GM12878 (cell line): ENCODE data around the gene TMC4. TPM values are rescaled to one million over a fixed set of nuclear protein-coding genes. Genes with fewer than 3 reads are reported as not detected.

Experiments used
- ATAC-seq: fragments of 200-7000 bp; cut with Tn5 transposase; 3 replicates; pipeline ENCODE4 v1.9.1; 2020; ENCODE audit warnings: mild to moderate bottlenecking, moderate library complexity
- BruUV-seq: library from RNA; stranded (reverse); fragments of 400-500 nt; replicated peaks from 2 replicates; lab custom pipeline; 2021; lab: Mats Ljungman, UMichigan
- CTCF ChIA-PET: fragments of 300-600 bp; sonication (Branson Sonifier 250); formaldehyde crosslinking; extraction: SDS; loops from one replicate; lab custom pipeline; 2021; ENCODE audit warnings: inconsistent platforms; lab: Yijun Ruan, JAX
- POLR2A ChIA-PET: fragments of 350-600 bp; formaldehyde crosslinking; extraction: SDS; loops from one replicate; lab custom pipeline; 2021; ENCODE audit warnings: inconsistent platforms; lab: Charles Lee
- RAD21 ChIA-PET: fragments of 300-600 bp; sonication (Branson Sonifier 250); formaldehyde crosslinking; loops from one replicate; lab custom pipeline; 2023; ENCODE audit warnings: antibody characterized with exemption; ENCODE audit not compliant: unreplicated experiment; lab: Charles Lee
- SMC1A ChIA-PET: fragments of 300-600 bp; sonication (Branson Sonifier 250); formaldehyde crosslinking; loops from one replicate; lab custom pipeline; 2023; ENCODE audit not compliant: unreplicated experiment, uncharacterized antibody; lab: Charles Lee
- DNase-seq: peaks from one replicate; pipeline ENCODE4 v3.0.0-alpha.2; 2011; ENCODE audit warnings: low read depth, low spot score
- FAIRE-seq: peaks from 3 replicates; lab custom pipeline; 2011; peaks lifted over from hg19 to GRCh38; lab: Jason Lieb, UNC
- H2AFZ ChIP-seq: 2 replicates; pipeline ENCODE4 v1.6.0; 2011; ENCODE audit warnings: low read depth, low read length, control low read depth; ENCODE audit not compliant: control insufficient read depth
- H3K27ac ChIP-seq: 2 replicates; pipeline ENCODE4 v1.5.1; 2011; ENCODE audit warnings: control low read depth; ENCODE audit not compliant: control insufficient read depth, insufficient read depth
- H3K27me3 ChIP-seq, 2 experiments: replicated peaks in 1 of 2; 2 replicates each; pipeline versions ENCODE4 v1.6.0 to v1.6.1; 2011; ENCODE audit warnings: low read length in 1 of 2; ENCODE audit not compliant: control insufficient read depth in 2 of 2, insufficient read depth in 2 of 2
- H3K36me3 ChIP-seq, 2 experiments: 2 replicates each; pipeline ENCODE4 v1.5.1; 2011; ENCODE audit warnings: low read length in 1 of 2; ENCODE audit not compliant: control insufficient read depth in 2 of 2, insufficient read depth in 2 of 2
- H3K4me1 ChIP-seq: 2 replicates; pipeline ENCODE4 v1.6.1; 2011; ENCODE audit warnings: mild to moderate bottlenecking, low read length, moderate library complexity, mixed read lengths; ENCODE audit not compliant: control insufficient read depth, insufficient read depth
- H3K4me2 ChIP-seq: 2 replicates; pipeline ENCODE4 v1.6.0; 2011; ENCODE audit warnings: control low read depth; ENCODE audit not compliant: control insufficient read depth, insufficient read depth
- H3K4me3 ChIP-seq: fragments of 200-600 bp; sonication (generic); 2 replicates; pipeline ENCODE4 v1.5.1; 2016
- H3K79me2 ChIP-seq: 2 replicates; pipeline ENCODE4 v1.6.0; 2011; ENCODE audit warnings: low read length; ENCODE audit not compliant: control insufficient read depth, insufficient read depth
- H3K9ac ChIP-seq: 2 replicates; pipeline ENCODE4 v1.8.0; 2011; ENCODE audit warnings: low read length, control low read depth, mixed read lengths; ENCODE audit not compliant: control insufficient read depth, insufficient read depth
- H3K9me3 ChIP-seq: replicated peaks from 3 replicates; pipeline ENCODE4 v1.5.1; 2011; ENCODE audit warnings: mild to moderate bottlenecking, low read length; ENCODE audit not compliant: control insufficient read depth, insufficient read depth
- H4K20me1 ChIP-seq: 2 replicates; pipeline ENCODE4 v1.6.0; 2011; ENCODE audit not compliant: control insufficient read depth, insufficient read depth
- ELK1 ChIP-seq: IDR thresholded peaks from 2 replicates; pipeline ENCODE4 v1.6.1; 2012; ENCODE audit warnings: low read depth, low read length, improper control_type of control experiment
- MXI1 ChIP-seq: fragments of 150-350 bp; IDR thresholded peaks from 2 replicates; pipeline ENCODE4 v1.6.1; 2011; ENCODE audit warnings: low read depth, mild to moderate bottlenecking, inconsistent platforms, low read length, improper control_type of control experiment
- POLR2AphosphoS5 ChIP-seq: IDR thresholded peaks from 2 replicates; pipeline ENCODE4 v1.6.1; 2011; ENCODE audit warnings: mild to moderate bottlenecking, low read length, inconsistent platforms
- SIX5 ChIP-seq: IDR thresholded peaks from 2 replicates; pipeline ENCODE4 v1.6.1; 2011; ENCODE audit warnings: mild to moderate bottlenecking, low read depth, low read length, moderate library complexity; ENCODE audit not compliant: severe bottlenecking
- WGBS: methylation state at CpG from one replicate; pipeline ENCODE4 v1.1.6; 2016; ENCODE audit warnings: low lambda C conversion rate; ENCODE audit not compliant: insufficient replicate concordance, insufficient coverage; ENCODE audit errors: missing lambda C conversion rate; 5-methylcytosine and 5-hydroxymethylcytosine counted together
- in situ Hi-C: fragments of 300-500 bp; cut with MboI; formaldehyde crosslinking; loops from 9 replicates; pipeline ENCODE4 v1.14.3; 2018; ENCODE audit warnings: mixed read lengths
- intact Hi-C: fragments of 100-400 bp; cut with micrococcal nuclease; formaldehyde crosslinking; loops from one replicate; pipeline ENCODE4 v1.14.2; 2022; ENCODE audit not compliant: unreplicated experiment
- polyA plus RNA-seq, 11 experiments: library from polyadenylated mRNA; depleted of rRNA in 4 of 11; unstranded in 6 of 11; stranded (reverse) in 5 of 11; fragments of >200 nt; fragmentation: Nextera tagmentation in 4 of 11; fragmentation: Illumina TruSeq in 1 of 11; extraction: Ambion mirVana in 4 of 11; extraction: Trizol in 1 of 11; gene quantifications; 1 replicate in 1 of 11; 2 replicates in 10 of 11; pipeline versions ENCODE4 v1.2.1 to v1.2.3, GENCODE V29; 2011 to 2016; ENCODE audit warnings: inconsistent platforms in 2 of 11, missing spikeins in 2 of 11, low read depth in 1 of 11
- total RNA-seq, 4 experiments: library from RNA; depleted of rRNA in 3 of 4; stranded (reverse); fragments of >200 nt in 3 of 4; fragmentation: Illumina TruSeq in 1 of 4; extraction: Trizol in 1 of 4; gene quantifications; 2 replicates each; pipeline versions ENCODE4 v1.2.1 to v1.2.3, GENCODE V29; 2013 to 2021

Gene TMC4
- total and polyA plus RNA-seq, 10 of the 15 experiments (the other 5 are each of a cell fraction or from before 2014, with no cell fraction given): 0.33 to 0.83 (median 0.74) TPM; not detected in 7

- ChIA-PET RAD21 (no interaction called here), CTCF (no interaction called here), SMC1A (no interaction called here), POLR2A (no interaction called here)
- intact Hi-C loops: no loop called here
- no peak for DNase-seq
- Histone ChIP-seq H3K4me1 (peaks cover 14% of the 10 kb centered on the region), H3K9ac (no peak overlapping the region), H3K79me2 (peaks cover 15% of the 10 kb centered on the region), H4K20me1 (peaks cover 2% of the 10 kb centered on the region; the same call in 1 of the 2 replicates), H3K36me3 (peaks cover 0 to 5% of the 10 kb centered on the region in 2 experiments; a peak in 3 of 4 replicates), H3K4me3 (no peak overlapping the region), H2AFZ (no peak overlapping the region), H3K27ac (no peak overlapping the region), H3K9me3 (peaks cover 2% of the 10 kb centered on the region; the same call in 2 of the 3 replicates), H3K27me3 (no peaks in the 10 kb centered on the region), H3K4me2 (no peak overlapping the region)
- ATAC-seq: no peak
- 50% methylated on average over 2 of the region's 2 CpGs for WGBS
- in situ Hi-C loops: loop anchor here (25.0 kb wide), 1 partner anchor 1528 kb away; the partner anchor contains the start of gene U2AF2
- TF ChIP-seq MXI1 (no peak), ELK1 (no peak)
- FAIRE-seq: no peak
- BruUV-seq: no TSS peak
Observed at GRCh38 chr19:54133957-54134590, 38.9 kb downstream of the TMC4 start.

GRCh38 chr19:54133312-54133956 lies 39.5 kb downstream of the TMC4 start:
- H3K79me2 ChIP-seq: peaks cover 9% of the 10 kb centered on the region
- peaks cover 0 to 8% of the 10 kb centered on the region in 2 experiments; a peak in 3 of 4 replicates for H3K36me3 ChIP-seq
- CTCF ChIA-PET: no interaction called here
- 89% methylated on average over 10 of the region's 10 CpGs for WGBS
- RAD21 ChIA-PET: no interaction called here
- no peak for FAIRE-seq
- no peaks in the 10 kb centered on the region for H4K20me1 ChIP-seq
- intact Hi-C loops: no loop called here
- SMC1A ChIA-PET: no interaction called here
- H3K4me1 ChIP-seq: peaks cover 8% of the 10 kb centered on the region
- in situ Hi-C loops: loop anchor here (25.0 kb wide), 1 partner anchor 1529 kb away; the partner anchor contains the start of gene U2AF2
- no peak overlapping the region for H3K9ac ChIP-seq
- no TSS peak for BruUV-seq
- peaks cover 2% of the 10 kb centered on the region; the same call in 2 of the 3 replicates for H3K9me3 ChIP-seq
- H3K4me2 ChIP-seq: no peak overlapping the region
- H2AFZ ChIP-seq: no peak overlapping the region
- H3K27me3 ChIP-seq: no peaks in the 10 kb centered on the region
- H3K27ac ChIP-seq: no peak overlapping the region
- no peak for ATAC-seq
- DNase-seq: no peak
- H3K4me3 ChIP-seq: no peak overlapping the region
- POLR2A ChIA-PET: no interaction called here
- TF ChIP-seq SIX5 (no peak), POLR2AphosphoS5 (peak; percentile 69)
